ENCODE measurements around the gene PCK2. TPM values are rescaled to one million over a fixed set of nuclear protein-coding genes. Genes with fewer than 3 reads are reported as not detected.

Gene PCK2
- polyA plus RNA-seq, 1 donor = 4.3 TPM

DNA sequence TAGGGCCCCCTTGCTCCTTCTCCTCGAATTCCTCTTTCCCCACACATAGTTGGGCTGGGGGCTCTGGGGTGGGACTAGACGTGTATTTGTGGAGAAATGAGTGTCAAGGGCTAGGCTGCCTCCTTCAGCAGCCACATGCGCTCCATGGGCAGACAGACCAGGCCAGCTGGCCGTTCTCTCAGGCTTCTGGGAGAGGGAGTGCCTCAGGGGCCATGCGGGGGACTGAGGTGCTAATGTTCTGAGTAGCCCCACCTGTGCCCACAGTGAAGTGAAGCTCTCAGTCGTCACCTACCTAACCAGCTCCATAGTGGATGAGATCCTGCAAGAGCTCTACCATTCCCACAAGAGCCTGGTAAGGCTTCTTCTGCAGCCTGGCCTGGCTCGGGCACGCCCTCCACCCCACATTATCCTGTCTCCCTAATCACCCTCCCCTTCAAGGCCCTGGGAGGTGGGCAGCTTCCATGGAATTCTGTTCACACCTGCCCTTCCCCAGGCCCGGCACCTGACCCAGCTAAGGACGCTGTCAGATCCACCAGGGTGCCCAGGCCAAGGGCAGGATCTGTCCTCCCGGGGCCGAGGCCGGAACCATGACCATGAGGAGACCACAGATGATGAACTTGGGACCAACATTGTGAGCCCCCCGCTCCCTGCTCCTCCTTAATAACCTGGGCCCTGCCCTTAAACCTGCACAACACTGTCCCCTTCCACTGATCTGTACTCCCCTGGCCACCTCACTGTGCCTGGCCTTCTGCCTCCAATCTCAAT lies 31.7 kb upstream of the PCK2 start:
- no peak for DNase-seq

DNA sequence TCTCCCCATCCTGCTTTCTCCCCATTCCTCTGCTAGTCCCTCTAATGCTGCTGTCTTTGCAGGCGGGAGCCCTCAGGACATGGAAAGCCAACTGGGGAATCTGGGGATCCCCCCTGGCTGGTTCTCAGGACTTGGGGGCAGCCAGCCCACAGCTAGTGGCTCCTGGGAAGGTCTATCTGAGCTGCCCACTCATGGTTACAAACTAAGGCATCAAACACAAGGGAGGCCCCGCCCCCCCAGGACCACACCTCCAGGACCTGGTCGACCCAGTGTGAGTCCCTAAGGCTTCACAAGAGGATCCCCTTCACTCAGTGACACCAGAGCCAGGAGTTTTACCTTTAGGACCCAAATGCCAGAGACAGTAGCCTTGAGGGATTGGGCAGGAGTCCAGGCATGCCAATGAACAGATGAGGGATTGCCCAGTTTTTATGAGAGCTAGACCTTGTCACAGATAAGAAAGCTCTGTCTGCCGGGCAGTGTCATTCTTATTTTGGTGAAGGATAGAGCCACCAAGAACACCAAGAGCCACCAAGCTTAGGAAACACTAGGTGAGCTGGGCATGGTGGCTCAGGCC lies 30.8 kb upstream of the PCK2 start:
- DNase-seq = no peak

DNA sequence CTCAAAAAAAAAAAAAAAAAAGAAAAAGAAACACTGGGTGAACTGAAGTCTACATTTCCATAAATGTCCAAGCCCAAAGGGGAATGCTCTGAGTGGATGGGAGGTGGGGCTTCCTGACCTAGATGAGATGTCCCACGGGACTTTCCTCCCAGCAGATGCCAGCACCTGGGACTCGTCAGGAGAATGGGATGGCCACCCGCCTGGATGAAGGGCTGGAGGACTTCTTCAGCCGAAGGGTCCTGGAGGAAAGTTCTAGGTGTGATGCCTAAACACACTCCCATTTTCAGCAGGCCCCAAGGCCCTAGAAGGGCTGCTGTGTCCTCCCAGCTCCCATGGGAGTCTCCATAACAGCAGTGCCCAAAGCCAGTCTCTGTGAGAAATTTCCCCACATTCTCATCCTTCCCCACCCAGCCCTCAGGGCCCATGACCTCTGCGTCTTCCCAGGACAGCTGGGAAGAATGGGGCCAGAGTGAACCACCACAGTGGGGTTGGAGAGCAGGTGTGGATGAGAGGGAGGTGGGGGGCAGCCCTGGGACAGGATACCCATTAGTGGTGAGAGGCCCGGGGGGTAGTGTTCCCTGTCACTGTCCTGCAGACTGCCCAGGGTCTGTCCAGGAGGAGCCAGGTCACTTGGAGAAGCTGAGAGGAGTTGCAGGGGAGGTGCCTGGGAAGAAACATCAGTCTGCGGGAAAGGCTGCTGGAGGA lies 29.9 kb upstream of the PCK2 start:
- DNase-seq = no peak

DNA sequence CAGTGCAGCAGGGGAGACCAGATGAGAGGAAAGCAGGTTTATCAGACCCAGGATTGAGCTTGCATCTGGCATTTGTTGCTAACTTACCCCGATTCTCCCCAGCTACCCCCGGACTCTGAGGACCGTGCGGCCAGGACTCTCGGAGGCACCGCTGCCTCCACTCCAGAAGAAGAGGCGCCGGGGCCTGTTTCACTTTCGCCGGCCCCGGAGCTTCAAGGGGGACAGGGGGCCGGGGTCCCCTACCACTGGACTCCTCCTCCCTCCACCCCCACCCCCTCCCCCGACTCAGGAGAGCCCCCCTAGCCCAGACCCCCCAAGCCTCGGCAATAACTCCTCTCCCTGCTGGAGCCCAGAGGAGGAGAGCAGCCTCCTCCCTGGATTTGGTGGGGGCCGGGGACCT lies 29.3 kb upstream of the PCK2 start:
- no peak for DNase-seq

DNA sequence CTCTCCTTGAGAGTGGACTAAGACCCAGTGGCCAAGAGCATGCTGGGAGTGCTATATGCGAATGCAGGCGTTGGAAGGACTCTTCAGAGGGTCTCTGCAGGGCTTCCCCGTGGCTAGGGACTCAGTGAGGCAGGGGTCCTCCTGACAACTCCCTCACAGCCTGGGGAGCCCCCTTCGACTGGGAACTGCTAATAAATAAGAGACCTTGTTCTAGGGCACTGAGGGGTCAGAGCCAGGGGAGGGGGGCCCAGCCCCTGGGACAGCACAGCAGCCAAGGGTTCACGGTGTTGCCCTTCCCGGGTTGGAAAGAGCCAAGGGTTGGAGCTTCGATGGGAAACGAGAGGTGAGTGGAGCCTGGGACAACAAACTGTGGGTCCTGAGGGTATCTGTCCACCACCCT lies 28.7 kb upstream of the PCK2 start:
- DNase-seq = no peak

DNA sequence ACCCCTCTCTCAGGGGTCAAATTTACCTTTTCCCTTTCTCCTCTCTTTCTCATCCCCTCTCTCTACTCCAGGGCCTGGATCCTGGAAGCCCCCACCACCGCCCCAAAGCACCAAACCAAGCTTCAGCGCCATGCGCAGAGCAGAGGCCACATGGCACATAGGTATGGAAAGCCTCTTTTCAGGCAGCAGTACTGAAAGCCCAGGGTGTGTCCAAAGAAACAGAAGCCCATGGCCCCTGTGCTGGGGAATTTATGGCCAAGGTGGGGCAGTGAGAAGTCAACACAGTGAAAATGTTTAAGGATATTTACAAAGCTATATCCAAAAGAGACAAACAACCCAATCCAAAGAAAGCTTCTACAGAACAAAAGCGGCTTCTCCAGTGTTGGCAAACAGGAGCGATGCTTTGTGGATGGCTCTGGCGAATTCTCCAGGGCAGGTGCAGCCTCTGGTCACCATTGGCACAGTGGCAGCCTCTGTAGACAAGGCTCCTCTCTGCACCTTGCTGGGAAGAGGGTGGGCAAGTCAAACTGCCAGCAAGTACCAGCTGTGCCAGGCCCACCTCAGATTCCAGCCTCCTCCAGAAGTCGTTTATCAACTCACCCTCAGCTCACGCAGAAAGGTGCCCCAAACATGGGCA lies 27.5 kb upstream of the PCK2 start:
- no peak for DNase-seq

DNA sequence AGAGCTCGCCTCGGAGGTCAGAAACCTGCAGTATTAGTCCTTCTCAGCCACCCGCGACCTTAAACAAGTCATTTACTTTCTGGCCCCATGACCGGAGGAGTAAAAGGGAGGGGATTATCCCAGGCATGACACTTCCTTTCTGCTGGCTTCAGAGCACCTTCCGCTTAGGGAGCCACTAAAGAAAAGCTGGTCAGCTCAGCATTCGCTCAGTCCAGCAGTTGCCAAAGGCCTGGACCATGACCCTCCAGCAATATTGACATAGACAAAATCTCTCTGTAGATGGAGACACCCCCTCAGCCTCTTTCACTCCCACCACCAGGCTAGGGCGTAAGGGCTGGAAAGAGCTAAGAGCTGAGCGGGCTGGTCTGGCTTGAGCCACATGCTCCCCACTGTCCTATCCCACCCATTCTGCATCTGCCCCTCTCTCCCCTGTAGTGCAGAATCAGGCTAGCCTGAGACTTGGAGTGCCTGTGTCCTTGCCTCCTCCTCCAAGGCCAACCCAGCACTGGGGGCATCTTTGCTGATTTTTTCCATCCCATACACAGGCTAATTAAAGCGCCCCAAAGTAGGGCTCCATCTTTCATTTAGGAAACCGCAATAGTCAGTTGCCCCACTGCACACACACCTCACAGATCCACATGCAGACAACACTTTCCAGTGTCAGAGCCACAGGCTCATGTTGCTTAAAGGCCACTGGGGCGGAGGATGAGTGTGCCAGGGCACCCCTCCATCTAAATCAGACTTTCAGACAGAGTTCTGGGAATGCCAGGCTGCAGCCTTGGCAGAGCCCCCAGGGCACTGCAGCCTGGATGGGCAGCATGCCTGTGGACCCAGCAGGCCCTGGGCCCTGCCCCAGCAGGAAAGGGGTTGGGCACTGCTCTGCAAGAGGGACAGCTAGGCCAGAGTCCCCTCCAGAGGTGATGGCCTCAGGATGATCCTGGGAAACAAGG lies 26.7 kb upstream of the PCK2 start:
- DNase-seq = no peak

DNA sequence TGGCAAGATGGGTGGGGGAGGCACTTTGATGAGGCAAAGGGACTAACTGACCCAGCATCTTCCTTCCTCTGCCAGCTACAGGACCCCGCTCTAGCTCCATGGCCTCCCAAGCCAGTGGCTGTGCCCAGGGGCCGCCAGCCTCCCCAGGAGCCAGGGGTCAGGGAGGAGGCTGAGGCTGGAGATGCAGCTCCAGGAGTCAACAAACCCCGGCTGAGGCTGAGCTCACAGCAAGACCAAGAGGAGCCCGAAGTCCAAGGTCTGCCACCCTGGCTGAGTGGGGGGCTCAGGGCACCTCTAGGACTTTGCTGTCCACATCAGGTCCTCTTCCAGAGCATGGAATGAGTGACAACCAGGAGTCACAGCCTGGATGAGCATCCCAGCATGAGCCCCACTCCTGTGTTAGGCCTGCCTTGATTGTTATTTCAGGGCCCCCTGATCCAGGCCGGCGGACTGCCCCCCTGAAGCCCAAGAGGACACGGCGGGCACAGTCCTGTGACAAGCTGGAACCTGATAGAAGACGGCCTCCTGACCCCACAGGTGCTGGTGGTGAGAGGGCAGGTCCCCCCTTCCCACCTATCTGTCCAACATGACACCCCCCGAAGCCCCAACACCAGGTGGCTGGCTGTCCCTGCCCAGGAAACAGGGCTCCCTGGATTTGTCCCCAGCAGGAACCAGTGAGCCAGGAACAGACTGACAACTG lies 25.2 kb upstream of the PCK2 start:
- DNase-seq = no peak

DNA sequence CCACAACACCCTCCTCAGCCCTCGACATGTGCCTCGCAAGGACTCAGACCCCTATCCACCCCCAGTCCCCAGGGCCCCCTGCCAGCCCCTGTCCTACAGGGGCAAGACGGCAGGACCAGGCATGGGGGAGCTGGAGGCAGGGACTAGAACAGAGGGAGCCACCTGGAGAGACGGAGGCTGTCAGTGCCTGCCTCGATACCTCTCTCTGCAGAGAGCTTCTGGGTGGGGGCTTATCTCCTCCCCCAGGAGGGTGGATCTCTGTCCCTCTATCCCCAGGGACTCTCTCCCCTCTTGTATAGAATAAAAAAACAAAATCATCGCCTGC lies 24.7 kb upstream of the PCK2 start:
- no peak for DNase-seq

DNA sequence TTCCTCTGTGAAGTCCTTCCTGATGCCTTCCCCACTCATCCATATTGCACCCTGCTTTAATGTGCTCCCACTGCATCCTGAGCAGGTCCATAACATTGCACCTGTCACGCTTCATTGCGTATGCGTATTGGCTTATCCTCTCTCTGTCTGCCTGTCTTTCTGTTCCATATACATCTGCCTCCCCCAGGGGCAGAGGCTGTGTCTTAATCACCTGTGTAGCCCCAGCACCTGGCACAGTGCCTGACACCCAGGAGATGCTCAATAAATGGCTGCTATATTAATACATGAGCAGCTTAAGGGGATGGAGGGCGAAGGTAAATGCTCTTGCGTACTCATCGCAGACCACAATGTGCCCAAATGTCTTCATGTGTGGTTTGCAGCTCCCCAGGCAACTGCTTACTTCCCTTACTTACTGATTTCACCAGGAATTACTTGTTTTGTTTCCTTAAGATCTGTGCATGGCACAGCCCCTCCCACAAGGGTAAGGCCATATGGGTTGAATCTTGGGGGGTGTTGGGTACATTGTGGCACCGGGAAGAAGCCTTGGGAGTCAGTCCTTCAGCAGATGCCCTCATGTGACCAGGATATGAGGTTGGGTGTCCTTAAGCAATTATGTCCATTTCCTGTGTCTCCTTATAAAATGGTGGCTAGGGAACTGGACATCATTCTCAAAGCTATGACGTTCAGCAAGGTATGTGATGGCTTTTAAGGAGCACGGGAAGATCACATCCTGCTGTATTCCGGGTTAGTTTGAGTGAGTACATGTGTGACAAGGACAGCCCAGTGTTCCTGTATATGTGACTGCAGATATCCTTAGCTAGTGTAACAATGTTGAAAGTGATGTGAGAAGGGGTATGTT lies 23.6 kb upstream of the PCK2 start:
- no peak for DNase-seq

DNA sequence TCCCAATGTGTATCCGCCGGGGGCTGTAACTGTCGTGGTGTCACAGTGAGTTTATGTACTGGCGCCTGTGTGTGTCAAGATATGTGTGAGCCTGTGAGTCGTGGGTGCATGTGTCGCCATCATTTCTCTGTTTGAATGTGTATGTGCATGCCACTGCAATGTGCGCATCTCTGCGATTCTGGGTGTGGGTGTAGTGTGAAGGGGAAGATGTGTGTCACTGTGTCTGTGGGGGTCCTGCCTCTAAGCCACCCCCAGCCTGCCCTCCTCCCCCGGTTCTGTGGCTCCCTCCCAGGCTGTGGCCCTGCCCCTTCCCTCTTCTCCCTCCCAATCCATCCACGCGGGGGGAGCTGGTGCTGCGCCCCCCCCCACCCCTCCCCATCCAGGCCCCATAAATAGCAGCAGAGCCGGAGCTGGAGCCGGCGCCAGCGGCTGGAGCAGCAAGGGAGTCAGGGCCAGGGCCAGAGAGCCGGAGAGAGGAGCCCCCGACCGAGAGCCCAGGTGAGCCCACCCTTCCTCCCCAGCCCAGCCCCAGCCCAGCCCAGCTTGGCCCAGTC lies 22.9 kb upstream of the PCK2 start, which contains the start of gene CPNE6:
TSS of gene CPNE6 (plus strand) at position 419 of the 554 bp plus-strand sequence. CDS start 1,375 bp downstream, outside the sequence.
- DNase-seq = no peak

DNA sequence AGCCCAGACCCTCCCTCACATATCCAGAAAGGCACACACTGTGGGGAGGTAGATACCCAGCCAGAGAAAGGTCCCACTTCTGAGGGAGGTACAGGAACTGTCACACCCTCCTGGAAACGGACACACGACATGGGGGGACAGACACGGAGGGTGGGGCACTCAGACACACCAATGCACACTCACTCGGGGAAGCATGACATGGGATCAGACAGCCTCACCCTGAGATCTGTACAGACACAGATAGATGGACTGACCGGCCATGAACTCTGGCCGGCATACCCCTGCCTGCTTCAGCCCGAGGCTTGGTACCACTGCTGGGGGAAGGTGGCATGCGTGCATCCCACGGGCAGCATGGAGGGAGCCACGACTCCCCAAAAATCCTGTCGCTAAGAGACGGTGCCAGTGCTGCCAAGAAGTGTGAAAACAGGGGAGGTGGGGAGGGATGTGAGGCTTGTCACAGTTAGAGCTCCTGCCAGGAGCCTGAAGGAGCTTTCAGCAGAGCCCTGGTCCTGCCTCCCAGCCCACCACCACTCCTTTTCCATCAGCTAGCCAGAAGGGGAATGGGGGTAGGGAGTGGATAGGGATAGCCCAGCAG lies 22.2 kb upstream of the PCK2 start:
- DNase-seq = no peak

DNA sequence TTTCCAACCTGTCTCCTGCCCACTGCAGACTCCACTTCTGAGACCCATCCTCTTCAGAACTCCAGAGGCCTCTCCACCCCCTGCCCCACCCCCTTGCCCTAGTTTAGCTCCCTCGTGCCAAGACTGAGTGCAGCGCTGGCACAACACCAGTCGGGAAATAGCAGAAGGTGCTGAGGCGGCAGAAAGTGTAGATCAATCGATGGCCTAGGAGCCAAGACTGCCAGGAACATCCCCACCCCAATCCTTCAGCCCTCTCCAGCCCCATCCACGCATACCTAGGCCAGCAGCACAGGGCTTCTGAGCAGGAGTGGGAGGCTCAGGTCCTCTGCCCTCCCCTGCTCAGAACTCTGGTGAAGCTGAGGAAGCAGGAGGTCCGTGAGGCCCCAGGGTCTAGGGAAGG lies 21.7 kb upstream of the PCK2 start:
- no peak for DNase-seq

DNA sequence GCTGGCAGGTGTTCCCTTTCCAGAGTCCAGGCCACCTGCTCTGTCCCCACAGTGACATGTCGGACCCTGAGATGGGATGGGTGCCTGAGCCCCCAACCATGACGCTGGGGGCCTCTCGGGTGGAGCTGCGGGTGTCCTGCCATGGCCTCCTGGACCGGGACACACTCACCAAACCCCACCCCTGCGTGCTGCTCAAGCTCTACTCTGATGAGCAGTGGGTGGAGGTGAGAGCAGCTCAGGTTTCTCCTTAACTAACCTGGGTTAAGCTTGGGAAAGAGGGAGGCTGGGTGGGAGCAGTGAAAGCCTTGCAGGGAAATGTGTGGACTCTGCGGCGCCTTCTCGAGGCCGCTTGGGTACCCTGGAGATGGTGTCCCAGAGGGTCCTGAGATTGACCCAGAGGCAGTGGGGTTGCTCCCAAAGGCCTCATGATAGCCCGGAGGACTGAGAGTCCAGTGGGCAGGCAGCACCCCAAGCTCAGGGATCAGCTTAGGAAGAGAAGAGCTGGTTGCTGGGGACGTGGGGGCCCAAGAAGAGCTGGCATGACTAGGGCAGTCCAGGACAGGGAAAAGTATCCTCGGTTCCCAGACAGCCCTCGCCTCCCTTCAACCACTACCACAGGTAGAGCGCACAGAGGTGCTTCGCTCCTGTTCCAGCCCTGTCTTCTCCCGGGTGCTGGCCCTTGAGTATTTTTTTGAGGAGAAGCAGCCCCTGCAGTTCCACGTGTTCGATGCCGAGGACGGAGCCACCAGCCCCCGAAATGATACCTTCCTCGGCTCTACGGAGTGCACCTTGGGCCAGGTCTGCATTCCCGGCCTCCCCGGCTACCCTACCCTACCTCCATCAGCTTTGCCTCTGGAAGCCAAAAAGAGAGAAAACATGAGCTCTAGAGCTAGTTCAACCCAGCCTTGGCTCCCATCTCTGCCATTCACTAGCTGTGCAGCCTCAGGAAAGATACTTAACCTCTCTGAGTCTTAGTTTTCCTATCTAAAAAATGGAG lies 20.9 kb upstream of the PCK2 start:
- DNase-seq = no peak

DNA sequence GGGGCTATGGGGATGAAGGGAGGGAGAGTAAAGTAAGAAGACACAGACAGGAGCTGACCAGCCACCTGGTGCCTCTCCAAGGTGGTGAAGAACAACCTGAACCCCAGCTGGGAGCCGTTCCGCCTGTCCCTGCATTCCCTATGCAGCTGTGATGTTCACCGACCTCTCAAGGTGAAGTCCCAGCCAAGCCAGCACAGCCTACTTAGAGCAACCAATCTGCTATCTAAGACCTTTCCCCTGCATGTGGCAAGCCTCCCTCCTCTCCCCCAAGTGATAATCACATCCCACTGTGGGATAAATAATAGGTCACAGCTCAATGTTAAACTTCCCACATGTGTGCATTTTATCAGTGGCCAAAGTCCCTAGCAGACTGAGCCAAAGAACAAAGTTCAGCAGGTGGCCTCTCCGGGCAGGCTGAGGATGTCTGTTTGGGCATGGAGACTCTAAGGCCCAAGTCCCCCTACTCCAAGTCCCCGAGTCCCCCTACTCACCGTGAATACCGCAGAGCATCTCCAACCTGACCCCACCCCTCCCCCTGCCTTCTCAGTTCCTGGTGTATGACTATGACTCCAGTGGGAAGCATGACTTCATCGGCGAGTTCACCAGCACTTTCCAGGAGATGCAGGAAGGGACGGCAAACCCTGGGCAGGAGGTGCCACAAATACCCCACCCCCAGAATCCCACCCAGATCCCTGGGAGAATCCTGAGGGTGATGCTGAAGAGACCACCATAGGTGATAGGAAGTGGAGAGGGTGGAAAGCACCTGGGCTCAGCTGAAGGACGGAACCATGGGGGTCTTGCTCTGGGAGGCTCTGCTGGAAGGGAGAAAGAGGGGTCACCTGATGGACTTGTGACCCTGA lies 19.3 kb upstream of the PCK2 start:
- DNase-seq = no peak

DNA sequence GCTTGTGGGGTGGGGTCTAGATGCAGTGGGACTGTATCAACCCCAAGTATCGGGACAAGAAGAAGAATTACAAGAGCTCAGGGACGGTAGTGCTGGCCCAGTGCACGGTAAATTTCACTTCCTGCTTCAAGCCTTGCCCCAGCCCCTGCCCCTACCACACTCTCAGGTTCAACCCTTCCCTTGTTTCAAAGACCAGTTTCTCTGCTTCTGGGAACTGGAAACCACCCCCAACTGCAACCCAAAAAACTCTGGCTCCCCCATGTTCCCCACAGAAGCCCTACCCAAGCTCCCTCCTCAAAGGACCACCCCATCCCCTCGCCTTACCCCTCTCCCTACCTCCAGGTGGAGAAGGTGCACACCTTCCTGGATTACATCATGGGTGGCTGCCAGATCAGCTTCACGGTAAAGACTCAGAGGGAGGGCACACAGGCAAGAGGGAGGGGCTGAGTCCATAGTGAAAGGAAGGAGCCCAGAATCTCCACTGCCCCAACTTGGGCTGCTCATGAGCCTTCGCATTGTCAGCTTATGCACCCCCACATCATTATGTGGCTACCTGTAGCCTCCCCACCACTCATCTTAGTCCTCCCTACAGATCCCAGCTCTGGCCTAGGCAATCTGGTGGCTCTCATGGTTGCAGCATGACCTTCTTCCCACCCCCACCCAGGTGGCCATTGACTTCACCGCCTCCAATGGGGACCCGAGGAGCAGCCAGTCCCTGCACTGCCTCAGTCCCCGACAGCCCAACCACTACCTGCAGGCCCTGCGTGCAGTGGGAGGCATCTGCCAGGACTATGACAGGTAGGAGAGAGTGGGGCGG lies 18.4 kb upstream of the PCK2 start:
- DNase-seq = no peak

DNA sequence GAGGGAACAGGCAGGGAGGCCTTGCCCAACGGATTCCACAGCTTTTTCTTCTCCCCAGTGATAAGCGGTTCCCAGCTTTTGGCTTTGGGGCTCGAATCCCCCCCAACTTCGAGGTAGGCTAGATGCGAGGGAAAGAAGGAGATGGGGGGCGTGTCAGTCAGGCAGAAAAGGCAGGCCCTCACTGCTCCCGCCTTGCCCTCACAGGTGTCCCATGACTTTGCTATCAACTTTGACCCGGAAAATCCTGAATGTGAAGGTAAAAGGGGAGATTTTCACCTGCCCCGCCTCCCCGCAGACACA lies 17.9 kb upstream of the PCK2 start:
- DNase-seq = no peak
